ENCODE data around the gene HIPK3.

DNA sequence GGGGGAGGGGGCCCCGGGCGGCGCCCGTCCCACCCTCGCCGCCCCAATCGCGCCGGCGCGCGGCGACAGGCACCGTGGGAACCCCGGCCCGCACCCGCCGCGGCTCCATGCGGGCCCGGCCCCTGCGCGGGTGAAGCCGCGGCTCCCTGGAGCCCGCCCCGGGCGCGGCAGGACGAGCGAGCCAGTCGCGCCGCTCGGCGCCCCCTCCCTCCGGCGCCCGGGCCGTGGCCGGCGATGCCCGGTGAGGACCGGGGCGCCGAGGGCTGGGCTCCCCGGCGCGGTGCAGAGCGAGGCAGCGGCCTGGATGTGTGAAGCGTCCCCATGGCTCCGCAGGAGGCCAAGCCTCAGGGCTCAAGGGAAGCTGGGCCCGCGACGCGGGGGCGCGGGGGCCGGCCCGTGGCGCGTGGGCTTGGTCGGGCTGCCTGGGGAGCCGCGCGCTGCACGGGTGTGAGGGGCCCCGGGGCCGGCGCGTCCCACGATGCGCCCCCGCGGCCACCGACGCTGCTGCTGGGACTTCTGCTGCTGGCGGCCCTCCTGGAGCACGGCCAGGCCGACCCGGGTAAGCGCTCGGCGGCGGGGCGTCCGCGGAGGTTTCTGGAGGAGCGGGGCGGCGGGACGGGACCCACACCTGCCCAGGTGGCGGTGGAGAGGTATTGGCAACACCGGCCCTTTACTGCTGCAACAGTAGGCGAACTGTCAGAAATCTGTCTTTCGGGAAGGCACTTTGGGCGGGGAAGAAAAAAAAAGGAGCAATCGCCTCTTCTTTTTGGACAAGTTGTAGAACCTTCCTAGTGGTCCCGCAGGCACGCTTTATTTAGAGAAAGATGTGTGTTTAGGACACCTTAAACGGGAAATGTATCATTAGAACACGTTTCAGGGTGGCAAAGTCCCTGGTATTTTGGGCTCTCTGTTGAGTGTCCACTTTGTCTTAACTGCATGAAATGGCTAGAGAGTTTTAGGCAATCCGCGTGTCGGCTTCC is 119.4 kb downstream of the HIPK3 start:
- TF ChIP-seq CTCF (IDR thresholded peaks at IDR 0.05) (no peak), POLR2AphosphoS5 (IDR thresholded peaks at IDR 0.05) (no peak), POLR2A (IDR thresholded peaks at IDR 0.05) (no peak)
